HFFc6 (cell line): ENCODE results near the gene MYO7A. TPM values are rescaled to one million over a fixed set of nuclear protein-coding genes. Genes with fewer than 3 reads are reported as not detected.

Source experiments
- DNase-seq: peaks from one replicate; pipeline ENCODE4 v3.0.0-alpha.2; 2018
- H3K27ac Mint-ChIP-seq: 2 replicates; pipeline ENCODE4 v1.8.0; 2020; ENCODE audit warnings: mild to moderate bottlenecking, mixed read lengths
- H3K27me3 Mint-ChIP-seq: 2 replicates; pipeline ENCODE4 v1.8.0; 2021; ENCODE audit warnings: mild to moderate bottlenecking, moderate library complexity, mixed read lengths; ENCODE audit not compliant: insufficient read depth
- H3K36me3 Mint-ChIP-seq: 2 replicates; pipeline ENCODE4 v1.8.0; 2021; ENCODE audit warnings: low read depth, mixed read lengths
- H3K4me1 Mint-ChIP-seq: 2 replicates; pipeline ENCODE4 v1.8.0; 2020; ENCODE audit warnings: low read depth, mixed read lengths
- H3K4me3 Mint-ChIP-seq: 2 replicates; pipeline ENCODE4 v1.8.0; 2020; ENCODE audit warnings: mild to moderate bottlenecking, moderate library complexity, mixed read lengths
- H3K9me3 Mint-ChIP-seq: 2 replicates; pipeline ENCODE4 v1.8.0; 2020; ENCODE audit warnings: mild to moderate bottlenecking, mixed read lengths
- CTCF ChIP-seq: fragments of 200-600 bp; sonication (generic); IDR thresholded peaks from 2 replicates; pipeline ENCODE4 v1.5.0; 2021; ENCODE audit warnings: antibody characterized with exemption, mild to moderate bottlenecking
- total RNA-seq, 6 experiments: library from RNA; stranded (reverse); fragmentation: NEBNext Ultra II Directional; extraction: Animal tissue kit (Norgen Biotek cat#: 25700); gene quantifications; 2 replicates in 1 of 6; 3 replicates in 5 of 6; pipeline ENCODE4 v1.2.3, GENCODE V29; 2021

MYO7A gene
- total RNA-seq, 6 experiments from 2014 or later, result 0.05 to 0.09 TPM; not detected in 4

- Mint-ChIP-seq H3K4me1 (peaks cover 6% of the 10 kb centered on the region; the same call in 1 of the 2 replicates), H3K36me3 (no peaks in the 10 kb centered on the region), H3K4me3 (no peak overlapping the region), H3K27ac (no peak overlapping the region), H3K27me3 (no peaks in the 10 kb centered on the region), H3K9me3 (no peaks in the 10 kb centered on the region)
- DNase-seq, result no peak
- TF ChIP-seq CTCF, result no peak
These were observed 40.3 kb upstream of the MYO7A start for GRCh38 chr11:77087723-77088225.

- Mint-ChIP-seq H3K27ac (no peak overlapping the region), H3K36me3 (no peaks in the 10 kb centered on the region), H3K4me3 (no peak overlapping the region), H3K4me1 (peaks cover 6% of the 10 kb centered on the region; the same call in 1 of the 2 replicates), H3K9me3 (no peaks in the 10 kb centered on the region), H3K27me3 (no peaks in the 10 kb centered on the region)
- TF ChIP-seq CTCF, result no peak
- no peak for DNase-seq
These were observed 39.6 kb upstream of the MYO7A start for GRCh38 chr11:77088236-77089003.

- peaks cover 6% of the 10 kb centered on the region; the same call in 1 of the 2 replicates for H3K4me1 Mint-ChIP-seq
- no peaks in the 10 kb centered on the region for H3K36me3 Mint-ChIP-seq
- TF ChIP-seq CTCF, result no peak
- DNase-seq, result no peak
- no peak overlapping the region for H3K4me3 Mint-ChIP-seq
- no peaks in the 10 kb centered on the region for H3K27me3 Mint-ChIP-seq
- H3K9me3 Mint-ChIP-seq, result no peaks in the 10 kb centered on the region
- no peak overlapping the region for H3K27ac Mint-ChIP-seq
These were observed 39.0 kb upstream of the MYO7A start for GRCh38 chr11:77089004-77089545.

GRCh38 chr11:77090046-77090372, 38.0 kb upstream of the MYO7A start:
- DNase-seq, result no peak
- Mint-ChIP-seq H3K27me3 (no peaks in the 10 kb centered on the region), H3K4me1 (peaks cover 6% of the 10 kb centered on the region; the same call in 1 of the 2 replicates), H3K9me3 (no peaks in the 10 kb centered on the region), H3K27ac (no peak overlapping the region; the same call in 1 of the 2 replicates), H3K36me3 (no peaks in the 10 kb centered on the region), H3K4me3 (no peak overlapping the region)
- no peak for TF ChIP-seq CTCF

GRCh38 chr11:77090373-77091111, 37.5 kb upstream of the MYO7A start:
- no peak for DNase-seq
- Mint-ChIP-seq H3K36me3 (no peaks in the 10 kb centered on the region), H3K27me3 (no peaks in the 10 kb centered on the region), H3K4me3 (no peak overlapping the region), H3K9me3 (no peaks in the 10 kb centered on the region), H3K27ac (no peak overlapping the region; the same call in 1 of the 2 replicates), H3K4me1 (peaks cover 6% of the 10 kb centered on the region; the same call in 1 of the 2 replicates)
- TF ChIP-seq CTCF, result no peak
